IPS-NIHi11 (cell line): Measurements from ENCODE around the gene TBC1D22B.
"Not testable (repeated sequence)": the region's sequence is repeated elsewhere in the genome, so short reads cannot be mapped to it uniquely, and the experiment has no call there.

ENCODE experiments used
- DNase-seq: peaks from one replicate; pipeline ENCODE4 v3.0.0; 2012; ENCODE audit warnings: mixed read lengths, low spot score

Gene TBC1D22B

GRCh38 chr6:37321516-37322415 lies 64.2 kb downstream of the TBC1D22B start:
- DNase-seq: no peak

- no peak for DNase-seq
These were observed 66.0 kb downstream of the TBC1D22B start for GRCh38 chr6:37323580-37323979.

GRCh38 chr6:37324131-37325033 lies 66.8 kb downstream of the TBC1D22B start:
- DNase-seq: no peak

- not testable (repeated sequence) for DNase-seq
These were observed 72.8 kb downstream of the TBC1D22B start for GRCh38 chr6:37330345-37330744.

GRCh38 chr6:37331047-37331446 lies 73.5 kb downstream of the TBC1D22B start:
- no peak for DNase-seq

- no peak for DNase-seq
These were observed 75.3 kb downstream of the TBC1D22B start for GRCh38 chr6:37332894-37333293.

GRCh38 chr6:37334047-37334446 lies 76.5 kb downstream of the TBC1D22B start:
- no peak for DNase-seq

- not testable (repeated sequence) for DNase-seq
These were observed 80.7 kb downstream of the TBC1D22B start for GRCh38 chr6:37338317-37338716.

GRCh38 chr6:37338745-37339255 lies 81.2 kb downstream of the TBC1D22B start:
- no peak for DNase-seq

GRCh38 chr6:37339741-37340638 lies 82.4 kb downstream of the TBC1D22B start:
- no peak for DNase-seq

GRCh38 chr6:37340639-37340943 lies 83.0 kb downstream of the TBC1D22B start:
- DNase-seq: no peak

GRCh38 chr6:37343248-37343647 lies 85.7 kb downstream of the TBC1D22B start:
- no peak for DNase-seq

- DNase-seq: no peak
These were observed 86.7 kb downstream of the TBC1D22B start for GRCh38 chr6:37344308-37344707.

GRCh38 chr6:37345804-37346203 lies 88.2 kb downstream of the TBC1D22B start:
- DNase-seq: not testable (repeated sequence)

GRCh38 chr6:37347177-37347576 lies 89.6 kb downstream of the TBC1D22B start:
- no peak for DNase-seq

- DNase-seq: no peak
These were observed 90.1 kb downstream of the TBC1D22B start for GRCh38 chr6:37347670-37348111.

- DNase-seq: no peak
These were observed 93.5 kb downstream of the TBC1D22B start for GRCh38 chr6:37351027-37351426.

GRCh38 chr6:37352384-37352783 lies 94.8 kb downstream of the TBC1D22B start:
- no peak for DNase-seq

GRCh38 chr6:37353761-37354525 lies 96.4 kb downstream of the TBC1D22B start, which contains the start of gene RNF8:
TSS of gene RNF8 (plus strand) at chr6:37353983. CDS start at chr6:37354165, 182 bp downstream.
- DNase-seq: peak; percentile 100

GRCh38 chr6:37354526-37355384 lies 97.2 kb downstream of the TBC1D22B start:
- peak; percentile 69 for DNase-seq
